ENCODE measurements around the gene RPS27. TPM values are rescaled to one million over a fixed set of nuclear protein-coding genes. Genes with fewer than 3 reads are reported as not detected.

The RPS27 gene
- total RNA-seq, 1 experiment from 2014 or later: 1,548 TPM

DNA sequence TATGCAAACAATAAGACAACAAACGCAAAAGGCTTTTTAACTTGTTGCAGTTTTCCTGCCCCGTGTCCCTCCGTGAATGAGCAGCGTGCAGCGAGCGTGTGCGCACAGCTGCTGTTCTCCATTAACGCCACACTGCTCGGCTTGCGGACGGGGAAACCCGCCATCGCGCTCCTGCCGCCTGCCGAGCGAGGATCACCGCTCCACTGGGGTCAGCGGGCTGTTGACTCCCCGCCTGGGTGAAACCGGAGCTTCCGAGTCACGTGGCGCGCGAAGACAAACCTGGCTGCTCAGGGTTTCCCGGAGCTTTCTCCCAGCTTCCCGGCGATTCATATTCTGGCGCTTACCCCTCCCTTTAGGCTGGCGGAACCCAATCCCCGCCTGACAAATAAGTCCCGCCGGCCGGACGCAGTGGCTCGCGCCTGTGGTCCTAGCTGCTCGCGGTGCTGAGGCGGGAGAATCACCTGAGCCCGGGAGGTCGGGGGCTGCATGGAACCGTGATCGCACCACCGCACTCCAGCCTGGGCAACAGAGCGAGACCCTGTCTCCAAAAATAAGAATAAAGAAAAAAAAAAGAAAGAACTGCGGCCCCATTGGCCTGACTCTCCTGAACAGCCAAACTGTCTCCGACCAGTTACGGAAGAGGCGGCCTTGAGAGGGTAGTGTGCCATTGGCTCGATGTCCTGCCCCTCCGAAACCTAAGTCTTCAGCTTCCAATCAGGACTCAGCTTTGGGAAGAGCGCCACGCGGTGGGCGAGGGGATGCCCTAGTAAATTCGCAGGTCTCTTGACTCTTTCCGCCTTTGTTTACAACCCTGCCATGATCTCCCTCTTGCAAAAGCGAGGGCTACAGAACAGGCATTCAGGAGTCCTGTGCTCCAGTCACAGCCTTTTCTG is 23.2 kb upstream of the RPS27 start, which contains the start of gene CREB3L4:
Gene CREB3L4, plus strand, starts transcription at position 796 of the 893 bp plus-strand sequence. CDS start 624 bp downstream, outside the sequence.
- ChIA-PET POLR2A (ENCODE audit: low non-redundant PET) (interaction anchor here (0.7 to 1.1 kb wide), 3 partner anchors 17 to 306 kb away, joined by 3 to 8 read pairs (median 6); partner anchors contain the start of gene RPS27), CTCF (interaction anchor here (0.5 to 1.0 kb wide), 4 partner anchors 10 to 158 kb away, joined by 3 read pairs; partner anchors contain the start of gene JTB)
- peak; percentile 99 for DNase-seq (ENCODE audit: low spot score)
- peaks cover 14% of the 10 kb centered on the region for H3K4me1 ChIP-seq (ENCODE audit: insufficient read depth, low read length, poor library complexity, severe bottlenecking)
- no peaks in the 10 kb centered on the region for H3K27me3 ChIP-seq (replicated peaks; ENCODE audit: insufficient read depth, low read depth, low read length, poor library complexity)
- H3K9me3 ChIP-seq (ENCODE audit: low read depth, low read length, poor library complexity, severe bottlenecking): no peaks in the 10 kb centered on the region
- no peaks in the 10 kb centered on the region for H3K36me3 ChIP-seq (ENCODE audit: insufficient read depth, low read length, poor library complexity, severe bottlenecking)
- TF ChIP-seq CTCF (conservative IDR thresholded peaks at IDR 0.05; ENCODE audit: low read depth, low read length): peak; percentile 61
- no peak for TF ChIP-seq EZH2 (IDR thresholded peaks at IDR 0.05; ENCODE audit: borderline replicate concordance, low read depth, low read length, poor library complexity, severe bottlenecking)
- intact Hi-C loops (cut with micrococcal nuclease; ENCODE audit: unreplicated experiment): no loop called here
- TSS peak; percentile 32 for BruUV-seq (replicated peaks)
- H3K4me3 ChIP-seq (ENCODE audit: low read depth, low read length, poor library complexity, severe bottlenecking): peak within 1 kb of the TSS; percentile 55
- peak within 1 kb of the TSS; percentile 77 for H3K27ac ChIP-seq (ENCODE audit: low read depth, low read length, poor library complexity, severe bottlenecking)

- no TSS peak for BruUV-seq (replicated peaks)
- Histone ChIP-seq H3K4me1 (ENCODE audit: insufficient read depth, low read length, poor library complexity, severe bottlenecking) (peaks cover 11% of the 10 kb centered on the region), H3K9me3 (ENCODE audit: low read depth, low read length, poor library complexity, severe bottlenecking) (no peaks in the 10 kb centered on the region), H3K36me3 (ENCODE audit: insufficient read depth, low read length, poor library complexity, severe bottlenecking) (no peaks in the 10 kb centered on the region), H3K27me3 (replicated peaks; ENCODE audit: insufficient read depth, low read depth, low read length, poor library complexity) (no peaks in the 10 kb centered on the region), H3K27ac (ENCODE audit: low read depth, low read length, poor library complexity, severe bottlenecking) (peak overlapping the region; percentile 77), H3K4me3 (ENCODE audit: low read depth, low read length, poor library complexity, severe bottlenecking) (peak overlapping the region; percentile 55)
- TF ChIP-seq EZH2 (IDR thresholded peaks at IDR 0.05; ENCODE audit: borderline replicate concordance, low read depth, low read length, poor library complexity, severe bottlenecking) (no peak), CTCF (conservative IDR thresholded peaks at IDR 0.05; ENCODE audit: low read depth, low read length) (no peak)
- intact Hi-C loops (cut with micrococcal nuclease; ENCODE audit: unreplicated experiment): no loop called here
- DNase-seq (ENCODE audit: low spot score): no peak
- POLR2A ChIA-PET (ENCODE audit: low non-redundant PET): interaction anchor here (0.7 kb wide), 1 partner anchor 17 kb away, joined by 3 read pairs; no protein-coding TSS in a partner anchor
- CTCF ChIA-PET: interaction anchor here (0.5 to 1.0 kb wide), 3 partner anchors 10 to 147 kb away, joined by 3 read pairs; partner anchors contain the start of gene JTB
Observed at GRCh38 chr1:153968000-153968363, 22.6 kb upstream of the RPS27 start.

DNA sequence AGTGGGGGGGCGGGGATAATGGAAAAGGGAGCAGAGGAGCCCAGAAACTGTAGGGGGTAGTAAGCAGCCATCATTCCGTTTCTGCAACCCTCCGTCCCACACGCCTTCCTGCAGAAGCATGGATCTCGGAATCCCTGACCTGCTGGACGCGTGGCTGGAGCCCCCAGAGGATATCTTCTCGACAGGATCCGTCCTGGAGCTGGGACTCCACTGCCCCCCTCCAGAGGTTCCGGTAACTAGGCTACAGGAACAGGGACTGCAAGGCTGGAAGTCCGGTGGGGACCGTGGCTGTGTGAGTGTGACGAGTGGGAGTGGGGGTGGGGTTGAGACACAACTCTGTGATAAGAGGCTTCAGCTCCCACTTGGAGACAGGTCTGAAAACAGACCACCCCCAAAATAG is 22.2 kb upstream of the RPS27 start:
- peaks cover under 1% of the 10 kb centered on the region for H3K36me3 ChIP-seq (ENCODE audit: insufficient read depth, low read length, poor library complexity, severe bottlenecking)
- TF ChIP-seq CTCF (conservative IDR thresholded peaks at IDR 0.05; ENCODE audit: low read depth, low read length): no peak
- TF ChIP-seq EZH2 (IDR thresholded peaks at IDR 0.05; ENCODE audit: borderline replicate concordance, low read depth, low read length, poor library complexity, severe bottlenecking): no peak
- no TSS peak for BruUV-seq (replicated peaks)
- intact Hi-C loops (cut with micrococcal nuclease; ENCODE audit: unreplicated experiment): no loop called here
- H3K4me3 ChIP-seq (ENCODE audit: low read depth, low read length, poor library complexity, severe bottlenecking): peak overlapping the region; percentile 55
- peak overlapping the region; percentile 77 for H3K27ac ChIP-seq (ENCODE audit: low read depth, low read length, poor library complexity, severe bottlenecking)
- H3K27me3 ChIP-seq (replicated peaks; ENCODE audit: insufficient read depth, low read depth, low read length, poor library complexity): no peaks in the 10 kb centered on the region
- peaks cover 11% of the 10 kb centered on the region for H3K4me1 ChIP-seq (ENCODE audit: insufficient read depth, low read length, poor library complexity, severe bottlenecking)
- ChIA-PET CTCF (no interaction called here), POLR2A (ENCODE audit: low non-redundant PET) (no interaction called here)
- no peak for DNase-seq (ENCODE audit: low spot score)
- no peaks in the 10 kb centered on the region for H3K9me3 ChIP-seq (ENCODE audit: low read depth, low read length, poor library complexity, severe bottlenecking)

Measured in A673 (cell line).